Esophagus (tissue), 2 donors: Measurements from ENCODE around the gene LARGE1. TPM values are rescaled to one million over a fixed set of nuclear protein-coding genes. Genes with fewer than 3 reads are reported as not detected.

Experiments used
- H3K27ac ChIP-seq, 2 donors: one replicate each; pipeline ENCODE4 v1.5.1; 2013; ENCODE audit warnings: low read depth in 2 of 2, mild to moderate bottlenecking in 2 of 2, inconsistent platforms in 1 of 2, low read length in 1 of 2, moderate library complexity in 1 of 2
- H3K27me3 ChIP-seq, 2 donors: one replicate each; pipeline ENCODE4 v1.6.1; 2013; ENCODE audit warnings: low read length in 2 of 2, control low read depth in 1 of 2, mild to moderate bottlenecking in 1 of 2; ENCODE audit not compliant: insufficient read depth in 2 of 2, control insufficient read depth in 1 of 2
- H3K36me3 ChIP-seq, 2 donors: one replicate each; pipeline ENCODE4 v1.6.1; 2013; ENCODE audit warnings: low read length in 1 of 2; ENCODE audit not compliant: control insufficient read depth in 2 of 2, insufficient read depth in 2 of 2
- H3K4me1 ChIP-seq, 2 donors: one replicate each; pipeline ENCODE4 v1.6.1; 2013; ENCODE audit warnings: low read length in 1 of 2; ENCODE audit not compliant: control insufficient read depth in 2 of 2, insufficient read depth in 2 of 2
- H3K4me3 ChIP-seq, 2 donors: one replicate each; pipeline ENCODE4 v1.5.1; 2013; ENCODE audit warnings: low read length in 2 of 2, mild to moderate bottlenecking in 2 of 2, low read depth in 1 of 2, moderate library complexity in 1 of 2
- H3K9me3 ChIP-seq, 2 donors: one replicate each; pipeline ENCODE4 v1.6.1; 2013; ENCODE audit warnings: mild to moderate bottlenecking in 2 of 2, low read depth in 1 of 2, low read length in 1 of 2, moderate library complexity in 1 of 2; ENCODE audit not compliant: control insufficient read depth in 2 of 2, insufficient read depth in 1 of 2
- WGBS, 2 donors: extraction: QIAGEN DNeasy Blood & Tissue Kit; methylation state at CpG; one replicate each; pipeline ENCODE4 v1.1.7; 2013; 5-methylcytosine and 5-hydroxymethylcytosine counted together
- polyA plus RNA-seq, 2 donors: library from polyadenylated mRNA; stranded (reverse); fragments of 200-250 nt; gene quantifications; one replicate each; pipeline ENCODE4 v1.2.3, GENCODE V29; 2013
- donor health status: healthy with polysubstance abuse.
- donor health status: Bipolar disorder and iron deficiency.

LARGE1 gene
- polyA plus RNA-seq, 2 donors, result 2.0 to 2.5 TPM

- H3K36me3 ChIP-seq, result no peaks in the 10 kb centered on the region
- no peaks in the 10 kb centered on the region for H3K4me1 ChIP-seq
- peaks cover 0 to 3% of the 10 kb centered on the region in 2 donors for H3K9me3 ChIP-seq
- no peak overlapping the region for H3K4me3 ChIP-seq
- H3K27ac ChIP-seq, result no peak overlapping the region
- 89 to 94% methylated on average over 7 of the region's 7 CpGs for WGBS, 2 donors
- H3K27me3 ChIP-seq, result no peaks in the 10 kb centered on the region
These were observed 279.4 kb downstream of the LARGE1 start for GRCh38 chr22:33640900-33641299.

- peaks cover 0 to 3% of the 10 kb centered on the region in 2 donors for H3K9me3 ChIP-seq
- H3K4me3 ChIP-seq, result no peak overlapping the region
- H3K4me1 ChIP-seq, result no peaks in the 10 kb centered on the region
- no peak overlapping the region for H3K27ac ChIP-seq
- H3K36me3 ChIP-seq, result no peaks in the 10 kb centered on the region
- 83 to 86% methylated on average over 10 of the region's 10 CpGs for WGBS, 2 donors
- H3K27me3 ChIP-seq, result no peaks in the 10 kb centered on the region
These were observed 280.6 kb downstream of the LARGE1 start for GRCh38 chr22:33639588-33640254.

DNA sequence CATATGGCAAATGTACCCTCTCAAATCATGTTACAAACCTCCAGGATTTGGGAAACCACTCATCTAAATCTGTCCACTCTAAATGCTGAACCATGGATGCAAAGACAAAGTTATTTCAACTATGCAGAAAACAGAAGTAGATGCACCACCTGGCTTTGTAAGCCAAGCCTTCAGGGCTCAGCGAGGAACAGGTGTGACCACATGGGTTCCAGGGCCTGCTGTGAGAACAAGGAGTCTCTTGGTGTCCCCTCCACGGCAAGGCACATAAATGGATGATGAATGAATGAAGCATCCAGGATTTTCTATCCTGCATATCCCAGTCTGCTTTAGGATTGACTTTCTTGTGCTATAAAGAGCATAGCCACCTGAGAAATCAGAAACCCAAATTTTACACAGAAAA lies 284.5 kb downstream of the LARGE1 start:
- Histone ChIP-seq H3K4me3 (no peak overlapping the region), H3K27ac (no peak overlapping the region), H3K9me3 (peaks cover 0 to 3% of the 10 kb centered on the region in 2 donors), H3K36me3 (no peaks in the 10 kb centered on the region), H3K4me1 (no peaks in the 10 kb centered on the region), H3K27me3 (no peaks in the 10 kb centered on the region)
- WGBS, 2 donors, result 71 to 81% methylated on average over 2 of the region's 2 CpGs

DNA sequence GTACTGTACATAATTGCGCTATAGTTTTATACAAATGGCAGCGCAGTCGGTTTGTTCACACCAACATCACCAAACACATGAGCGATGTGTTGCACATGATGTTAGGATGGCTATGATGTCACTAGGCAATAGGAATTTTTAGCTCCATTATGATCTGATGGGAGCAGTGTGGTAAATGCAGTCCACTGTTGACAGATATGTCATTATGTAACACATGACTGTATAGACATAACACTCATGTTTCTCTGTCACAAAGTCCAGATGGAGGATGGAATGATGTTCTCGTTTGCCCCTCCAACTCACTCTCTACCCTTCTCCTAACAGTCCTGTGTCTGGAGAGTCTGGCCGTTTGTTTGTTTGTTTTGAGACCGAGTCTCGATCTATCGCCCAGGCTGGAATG lies 288.5 kb downstream of the LARGE1 start:
- H3K27ac ChIP-seq, result no peak overlapping the region
- no peaks in the 10 kb centered on the region for H3K4me1 ChIP-seq
- H3K4me3 ChIP-seq, result no peak overlapping the region
- H3K36me3 ChIP-seq, result no peaks in the 10 kb centered on the region
- H3K9me3 ChIP-seq, result no peaks in the 10 kb centered on the region
- 89 to 92% methylated on average over 9 of the region's 9 CpGs for WGBS, 2 donors
- H3K27me3 ChIP-seq, result no peaks in the 10 kb centered on the region

- Histone ChIP-seq H3K27ac (no peak overlapping the region), H3K9me3 (no peaks in the 10 kb centered on the region), H3K4me3 (no peak overlapping the region), H3K36me3 (no peaks in the 10 kb centered on the region), H3K27me3 (no peaks in the 10 kb centered on the region), H3K4me1 (no peaks in the 10 kb centered on the region)
- 82 to 84% methylated on average over 8 of the region's 8 CpGs for WGBS, 2 donors
These were observed 294.3 kb downstream of the LARGE1 start for GRCh38 chr22:33625959-33626358.

- WGBS, 2 donors, result 86 to 89% methylated on average over 4 of the region's 4 CpGs
- no peaks in the 10 kb centered on the region for H3K36me3 ChIP-seq
- no peaks in the 10 kb centered on the region for H3K27me3 ChIP-seq
- no peak overlapping the region for H3K4me3 ChIP-seq
- H3K4me1 ChIP-seq, result no peaks in the 10 kb centered on the region
- no peaks in the 10 kb centered on the region for H3K9me3 ChIP-seq
- H3K27ac ChIP-seq, result no peak overlapping the region
These were observed 300.2 kb downstream of the LARGE1 start for GRCh38 chr22:33620085-33620484.

DNA sequence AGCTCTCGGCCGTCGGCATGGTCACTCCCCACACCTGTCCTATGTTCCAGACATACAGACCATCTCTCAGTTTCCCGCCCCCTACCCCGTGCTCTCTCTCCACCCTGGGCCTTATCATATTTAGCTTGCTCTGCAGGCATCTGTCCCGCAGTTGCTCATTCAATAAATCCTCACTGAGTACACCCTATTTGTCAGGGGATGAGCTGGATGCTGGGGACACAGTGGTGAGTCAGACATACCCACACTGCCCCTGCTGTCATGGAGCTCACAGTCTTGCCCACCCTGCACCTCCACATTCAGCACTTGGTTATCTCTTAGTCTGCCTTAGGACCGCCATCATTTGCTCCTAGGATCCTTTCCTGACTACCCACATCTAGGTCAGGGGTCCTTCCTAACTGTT lies 313.8 kb downstream of the LARGE1 start:
- Histone ChIP-seq H3K36me3 (no peaks in the 10 kb centered on the region), H3K9me3 (no peaks in the 10 kb centered on the region), H3K27me3 (no peaks in the 10 kb centered on the region), H3K4me1 (no peaks in the 10 kb centered on the region), H3K27ac (no peak overlapping the region), H3K4me3 (no peak overlapping the region)
- 96% methylated on average over 7 of the region's 7 CpGs for WGBS, 2 donors

DNA sequence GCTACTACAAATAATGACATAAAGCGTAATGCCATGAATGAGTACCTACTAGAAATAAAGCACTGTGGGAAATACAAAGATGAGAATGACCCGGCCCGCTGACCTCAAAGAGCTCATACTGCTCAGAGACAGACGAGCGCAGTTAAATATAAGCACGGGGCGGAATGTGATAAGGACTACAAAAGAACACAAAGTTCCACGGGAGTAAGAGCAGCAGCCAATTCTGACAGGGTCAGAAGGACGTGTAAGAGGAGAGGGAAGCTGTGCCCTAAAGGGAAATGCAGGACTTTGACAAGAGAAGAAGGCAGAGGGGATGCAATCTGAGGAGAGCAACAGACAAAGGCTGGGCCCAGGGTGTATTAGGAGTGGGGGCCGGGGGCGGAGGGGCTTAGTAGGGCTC lies 314.6 kb downstream of the LARGE1 start:
- Histone ChIP-seq H3K36me3 (no peaks in the 10 kb centered on the region), H3K9me3 (no peaks in the 10 kb centered on the region), H3K27ac (no peak overlapping the region), H3K27me3 (no peaks in the 10 kb centered on the region), H3K4me3 (no peak overlapping the region), H3K4me1 (no peaks in the 10 kb centered on the region)
- WGBS, 2 donors, result 74 to 82% methylated on average over 11 of the region's 11 CpGs

- Histone ChIP-seq H3K4me3 (no peak overlapping the region), H3K36me3 (no peaks in the 10 kb centered on the region), H3K27ac (no peak overlapping the region), H3K4me1 (no peaks in the 10 kb centered on the region), H3K9me3 (no peaks in the 10 kb centered on the region), H3K27me3 (no peaks in the 10 kb centered on the region)
- WGBS, 2 donors, result 94% methylated on average over 6 of the region's 6 CpGs
These were observed 315.1 kb downstream of the LARGE1 start for GRCh38 chr22:33605221-33605620.

- 85 to 86% methylated on average over 2 of the region's 2 CpGs for WGBS, 2 donors
- Histone ChIP-seq H3K4me1 (no peaks in the 10 kb centered on the region), H3K36me3 (no peaks in the 10 kb centered on the region), H3K4me3 (no peak overlapping the region), H3K9me3 (no peaks in the 10 kb centered on the region), H3K27me3 (no peaks in the 10 kb centered on the region), H3K27ac (no peak overlapping the region)
These were observed 319.2 kb downstream of the LARGE1 start for GRCh38 chr22:33601062-33601461.
